T-helper 1 cell treated with Interleukin-12 subunit alpha and Interleukin-12 subunit beta and Interleukin-4 antibody, amounts not matched to agents 30 μg/mL and 1 μg/mL, for 36 hours (primary cell): ENCODE measurements around the gene ARID3C.

Experiments
- H3K27ac Mint-ChIP-seq: one replicate; pipeline ENCODE4 v1.8.0; 2021; ENCODE audit warnings: mild to moderate bottlenecking, mixed read lengths
- H3K27me3 Mint-ChIP-seq: one replicate; pipeline ENCODE4 v1.8.0; 2021; ENCODE audit warnings: low read depth, mixed read lengths
- H3K36me3 Mint-ChIP-seq: one replicate; pipeline ENCODE4 v1.8.0; 2021; ENCODE audit warnings: low read depth, mixed read lengths
- H3K4me1 Mint-ChIP-seq: one replicate; pipeline ENCODE4 v1.8.0; 2021; ENCODE audit warnings: low read depth, mixed read lengths
- H3K4me3 Mint-ChIP-seq: one replicate; pipeline ENCODE4 v1.8.0; 2021; ENCODE audit warnings: mild to moderate bottlenecking, moderate library complexity, mixed read lengths
- H3K9me3 Mint-ChIP-seq: one replicate; pipeline ENCODE4 v1.8.0; 2021; ENCODE audit warnings: mixed read lengths

Gene ARID3C

GRCh38 chr9:34628656-34629490 is at the start of gene ARID3C:
Gene ARID3C, minus strand, starts transcription at chr9:34629066. Its CDS starts 1,052 bp downstream, at chr9:34628014.
- Mint-ChIP-seq H3K27me3 (peaks cover 69% of the 10 kb centered on the region), H3K36me3 (peaks cover 5% of the 10 kb centered on the region), H3K9me3 (no peaks in the 10 kb centered on the region), H3K27ac (no peak within 1 kb of the TSS), H3K4me1 (peaks cover 13% of the 10 kb centered on the region), H3K4me3 (peak within 1 kb of the TSS; percentile 79)

- Mint-ChIP-seq H3K9me3 (no peaks in the 10 kb centered on the region), H3K36me3 (no peaks in the 10 kb centered on the region), H3K27me3 (no peaks in the 10 kb centered on the region), H3K4me1 (no peaks in the 10 kb centered on the region), H3K27ac (no peak overlapping the region), H3K4me3 (no peak overlapping the region)
Measured at GRCh38 chr9:34675869-34676268, 47.0 kb upstream of the ARID3C start.

GRCh38 chr9:34675048-34675714 is 46.3 kb upstream of the ARID3C start:
- Mint-ChIP-seq H3K9me3 (no peaks in the 10 kb centered on the region), H3K27me3 (no peaks in the 10 kb centered on the region), H3K36me3 (peaks cover 1% of the 10 kb centered on the region), H3K27ac (no peak overlapping the region), H3K4me3 (no peak overlapping the region), H3K4me1 (no peaks in the 10 kb centered on the region)

GRCh38 chr9:34674440-34674839 is 45.6 kb upstream of the ARID3C start:
- Mint-ChIP-seq H3K27me3 (no peaks in the 10 kb centered on the region), H3K27ac (no peak overlapping the region), H3K4me1 (no peaks in the 10 kb centered on the region), H3K36me3 (peaks cover 3% of the 10 kb centered on the region), H3K9me3 (peaks cover 4% of the 10 kb centered on the region), H3K4me3 (no peak overlapping the region)

- Mint-ChIP-seq H3K9me3 (peaks cover 9% of the 10 kb centered on the region), H3K27ac (no peak overlapping the region), H3K27me3 (no peaks in the 10 kb centered on the region), H3K4me1 (peaks cover 6% of the 10 kb centered on the region), H3K36me3 (peaks cover 12% of the 10 kb centered on the region), H3K4me3 (no peak overlapping the region)
Measured at GRCh38 chr9:34671307-34671706, 42.4 kb upstream of the ARID3C start.

GRCh38 chr9:34669809-34670562 is 41.1 kb upstream of the ARID3C start:
- Mint-ChIP-seq H3K9me3 (peaks cover 9% of the 10 kb centered on the region), H3K4me3 (no peak overlapping the region), H3K27me3 (no peaks in the 10 kb centered on the region), H3K27ac (no peak overlapping the region), H3K4me1 (peaks cover 10% of the 10 kb centered on the region), H3K36me3 (peaks cover 12% of the 10 kb centered on the region)

GRCh38 chr9:34665381-34666250 is 36.8 kb upstream of the ARID3C start:
- peaks cover 40% of the 10 kb centered on the region for H3K4me1 Mint-ChIP-seq
- H3K4me3 Mint-ChIP-seq, result peak overlapping the region; percentile 86
- peak overlapping the region; percentile 87 for H3K27ac Mint-ChIP-seq
- H3K9me3 Mint-ChIP-seq, result peaks cover 9% of the 10 kb centered on the region
- H3K36me3 Mint-ChIP-seq, result peaks cover 24% of the 10 kb centered on the region
- no peaks in the 10 kb centered on the region for H3K27me3 Mint-ChIP-seq

GRCh38 chr9:34665067-34665380 is 36.2 kb upstream of the ARID3C start:
- Mint-ChIP-seq H3K9me3 (peaks cover 9% of the 10 kb centered on the region), H3K27ac (peak overlapping the region; percentile 87), H3K4me1 (peaks cover 41% of the 10 kb centered on the region), H3K27me3 (no peaks in the 10 kb centered on the region), H3K36me3 (peaks cover 25% of the 10 kb centered on the region), H3K4me3 (peak overlapping the region; percentile 86)

GRCh38 chr9:34664281-34665066 is 35.6 kb upstream of the ARID3C start:
- Mint-ChIP-seq H3K27me3 (no peaks in the 10 kb centered on the region), H3K27ac (peak overlapping the region; percentile 64), H3K9me3 (peaks cover 5% of the 10 kb centered on the region), H3K4me3 (peak overlapping the region; percentile 86), H3K4me1 (peaks cover 41% of the 10 kb centered on the region), H3K36me3 (peaks cover 24% of the 10 kb centered on the region)

GRCh38 chr9:34663303-34663605 is 34.4 kb upstream of the ARID3C start:
- Mint-ChIP-seq H3K4me1 (peaks cover 41% of the 10 kb centered on the region), H3K4me3 (peak overlapping the region; percentile 52), H3K27me3 (no peaks in the 10 kb centered on the region), H3K9me3 (no peaks in the 10 kb centered on the region), H3K27ac (peak overlapping the region; percentile 82), H3K36me3 (peaks cover 14% of the 10 kb centered on the region)

- Mint-ChIP-seq H3K9me3 (no peaks in the 10 kb centered on the region), H3K4me1 (peaks cover 40% of the 10 kb centered on the region), H3K27ac (peak within 1 kb of the TSS; percentile 82), H3K4me3 (peak within 1 kb of the TSS; percentile 52), H3K36me3 (peaks cover 14% of the 10 kb centered on the region), H3K27me3 (no peaks in the 10 kb centered on the region)
Measured at GRCh38 chr9:34662526-34663302, 33.8 kb upstream of the ARID3C start, which contains the start of gene CCL27. Gene CCL27, minus strand, starts transcription at chr9:34662657. Its CDS starts 24 bp downstream, at chr9:34662633.

GRCh38 chr9:34659592-34660253 is 30.9 kb upstream of the ARID3C start:
- Mint-ChIP-seq H3K4me1 (peaks cover 30% of the 10 kb centered on the region), H3K27ac (no peak overlapping the region), H3K4me3 (no peak overlapping the region), H3K36me3 (peaks cover 14% of the 10 kb centered on the region), H3K27me3 (no peaks in the 10 kb centered on the region), H3K9me3 (no peaks in the 10 kb centered on the region)
